GM19025 (cell line): ENCODE data around the gene UGT1A8.

ENCODE experiments used
- ATAC-seq: cut with Tn5 transposase; IDR thresholded peaks from one replicate; pipeline ENCODE4 v1.9.1; 2021; ENCODE audit warnings: mild to moderate bottlenecking, low read depth, moderate library complexity; ENCODE audit not compliant: unreplicated experiment

The UGT1A8 gene

DNA sequence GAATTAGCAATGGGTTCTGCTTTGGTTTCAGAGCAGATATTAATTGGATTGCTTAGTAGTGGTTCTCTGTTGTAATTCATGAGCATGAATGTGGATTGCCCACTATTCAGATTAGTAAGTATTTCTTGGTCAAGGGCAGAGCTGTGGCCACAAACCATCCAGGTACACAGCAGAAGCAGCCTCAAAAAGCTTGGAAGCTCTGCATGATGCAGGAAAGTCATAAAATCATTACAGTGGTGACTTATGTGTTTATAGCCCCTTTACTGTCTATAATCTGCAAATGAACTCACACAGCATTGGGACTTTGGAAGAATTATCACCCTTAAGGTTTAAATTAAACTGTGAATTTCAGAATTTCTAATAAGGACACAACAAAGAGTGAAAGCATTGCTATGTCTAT lies 140.7 kb downstream of the UGT1A8 start:
- no peak for ATAC-seq

DNA sequence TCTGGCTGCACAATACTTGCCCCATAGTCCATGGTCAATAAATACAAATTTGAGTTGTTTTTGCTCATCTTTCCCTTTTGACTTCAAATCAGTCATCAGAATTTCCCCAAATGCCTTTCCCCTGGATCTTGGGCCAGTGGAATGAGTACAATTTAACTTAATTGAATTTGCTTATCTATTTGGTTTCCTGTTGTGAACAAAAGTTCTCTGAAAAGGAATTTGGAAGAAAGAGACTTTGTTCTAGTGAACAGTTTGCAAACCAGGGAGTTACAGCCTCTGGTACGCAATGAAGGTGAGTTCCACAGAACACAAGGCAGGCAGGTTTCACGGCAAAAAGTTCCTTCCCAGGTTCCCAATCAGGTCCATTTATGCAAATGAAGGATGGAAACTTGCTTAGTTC lies 141.4 kb downstream of the UGT1A8 start:
- no peak for ATAC-seq

- ATAC-seq, result no peak
These were observed 142.6 kb downstream of the UGT1A8 start, which contains the start of gene UGT1A1 for GRCh38 chr2:233760043-233760442. TSS of gene UGT1A1 (plus strand) at chr2:233760270. CDS start at chr2:233760288, 18 bp downstream.

- ATAC-seq, result no peak
These were observed 143.8 kb downstream of the UGT1A8 start for GRCh38 chr2:233761040-233761769.

DNA sequence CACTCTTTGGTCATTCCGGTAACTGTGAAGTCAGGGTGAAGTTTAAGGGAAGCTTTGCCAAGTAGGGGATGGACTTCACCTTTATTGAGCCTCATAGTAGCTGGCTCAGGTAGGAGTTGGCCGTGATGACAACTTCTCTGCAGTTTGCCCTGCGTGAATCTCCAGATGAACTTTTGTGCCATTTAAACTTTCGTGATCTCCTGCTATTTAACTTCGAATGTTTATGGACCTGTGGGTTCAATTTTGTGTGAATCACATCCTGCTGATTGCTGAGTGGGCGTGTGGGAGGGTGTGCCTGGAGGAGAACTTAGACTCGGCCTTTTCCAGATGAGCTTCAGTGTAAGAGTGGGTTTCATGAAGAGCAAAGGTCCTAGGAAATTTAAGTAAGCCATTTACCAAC lies 146.8 kb downstream of the UGT1A8 start:
- no peak for ATAC-seq

DNA sequence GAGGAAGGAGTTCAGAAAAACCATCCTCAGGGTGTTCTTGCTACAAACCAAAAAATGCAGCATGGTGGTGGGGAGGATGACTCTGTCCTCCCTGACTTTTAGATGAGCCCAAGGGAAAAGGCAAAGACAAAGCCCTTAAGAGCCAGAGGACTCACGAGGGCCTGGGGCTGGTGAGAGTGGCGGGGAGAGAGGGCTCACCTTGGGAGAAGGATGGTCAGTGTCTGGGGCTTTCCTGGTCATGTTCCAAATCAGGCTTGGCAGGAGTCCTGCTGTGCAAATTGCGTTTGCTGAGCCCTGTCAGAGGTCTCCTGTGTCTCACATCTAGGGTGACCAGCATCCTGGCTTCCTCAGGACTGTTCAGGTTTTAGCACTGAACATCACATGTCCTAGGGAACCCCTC lies 147.3 kb downstream of the UGT1A8 start:
- ATAC-seq, result no peak

DNA sequence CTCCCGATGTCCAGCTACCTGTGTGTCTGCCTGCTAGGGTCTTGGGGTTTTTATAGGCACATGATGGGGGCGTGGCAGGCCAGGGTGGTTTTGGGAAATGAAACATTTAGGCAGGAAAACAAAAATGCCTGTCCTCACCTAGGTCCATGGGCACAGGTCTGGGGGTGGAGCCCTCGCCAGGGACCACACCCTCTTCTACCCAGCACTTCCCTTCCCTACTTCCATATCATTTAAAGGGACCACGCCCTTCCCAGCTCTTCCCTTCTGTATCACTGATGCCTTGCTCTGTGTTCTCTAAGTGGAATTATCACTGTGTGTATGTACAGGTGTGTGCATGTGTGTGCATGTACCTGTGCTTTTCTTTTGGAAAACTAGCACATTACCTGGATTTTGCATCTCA lies 149.0 kb downstream of the UGT1A8 start:
- ATAC-seq, result no peak

DNA sequence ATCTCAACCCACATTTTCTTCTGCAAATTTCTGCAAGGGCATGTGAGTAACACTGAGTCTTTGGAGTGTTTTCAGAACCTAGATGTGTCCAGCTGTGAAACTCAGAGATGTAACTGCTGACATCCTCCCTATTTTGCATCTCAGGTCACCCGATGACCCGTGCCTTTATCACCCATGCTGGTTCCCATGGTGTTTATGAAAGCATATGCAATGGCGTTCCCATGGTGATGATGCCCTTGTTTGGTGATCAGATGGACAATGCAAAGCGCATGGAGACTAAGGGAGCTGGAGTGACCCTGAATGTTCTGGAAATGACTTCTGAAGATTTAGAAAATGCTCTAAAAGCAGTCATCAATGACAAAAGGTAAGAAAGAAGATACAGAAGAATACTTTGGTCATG lies 150.6 kb downstream of the UGT1A8 start:
- ATAC-seq, result no peak

- no peak for ATAC-seq
These were observed 151.8 kb downstream of the UGT1A8 start for GRCh38 chr2:233769260-233769659.

GRCh38 chr2:233772153-233772552 lies 154.7 kb downstream of the UGT1A8 start:
- no peak for ATAC-seq

- ATAC-seq, result no peak
These were observed 155.2 kb downstream of the UGT1A8 start for GRCh38 chr2:233772583-233772982.

DNA sequence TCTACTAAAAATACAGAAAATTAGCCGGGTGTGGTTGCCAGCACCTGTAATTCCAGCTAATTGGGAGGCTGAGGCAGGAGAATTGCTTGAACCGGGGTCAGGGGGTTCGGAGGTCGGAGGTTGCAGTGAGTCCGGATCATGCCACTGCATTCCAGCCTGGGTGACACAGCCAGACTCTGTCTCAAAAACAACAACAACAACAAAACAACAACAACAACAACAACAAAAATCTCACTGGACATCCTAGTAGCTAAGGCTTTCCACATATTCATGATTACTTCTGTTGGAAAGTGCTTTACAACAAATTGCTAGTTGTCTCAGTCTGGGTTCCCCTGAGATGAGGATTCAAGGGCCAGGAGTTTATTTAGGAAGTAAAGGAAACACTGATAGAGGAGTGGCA lies 156.4 kb downstream of the UGT1A8 start:
- ATAC-seq, result no peak

DNA sequence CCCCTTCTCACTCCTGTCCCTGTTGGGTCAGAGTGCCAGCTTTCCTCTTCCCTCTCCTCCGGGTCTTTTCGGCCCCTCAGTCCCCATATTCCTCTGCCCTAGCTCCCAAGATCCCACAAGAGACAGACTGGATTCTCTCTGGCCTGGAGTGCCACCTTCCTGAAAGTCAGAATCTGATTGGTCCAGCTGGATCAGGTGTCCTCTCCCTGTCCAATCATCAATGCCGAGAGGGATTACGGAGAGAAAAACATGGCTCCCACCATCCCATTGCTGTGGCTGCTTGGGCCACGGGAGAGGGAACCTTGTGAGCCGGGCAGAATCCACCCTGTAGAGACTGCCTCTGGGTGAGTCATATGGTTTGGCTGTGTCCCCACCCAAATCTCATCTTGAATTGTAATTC lies 158.0 kb downstream of the UGT1A8 start:
- ATAC-seq, result no peak

DNA sequence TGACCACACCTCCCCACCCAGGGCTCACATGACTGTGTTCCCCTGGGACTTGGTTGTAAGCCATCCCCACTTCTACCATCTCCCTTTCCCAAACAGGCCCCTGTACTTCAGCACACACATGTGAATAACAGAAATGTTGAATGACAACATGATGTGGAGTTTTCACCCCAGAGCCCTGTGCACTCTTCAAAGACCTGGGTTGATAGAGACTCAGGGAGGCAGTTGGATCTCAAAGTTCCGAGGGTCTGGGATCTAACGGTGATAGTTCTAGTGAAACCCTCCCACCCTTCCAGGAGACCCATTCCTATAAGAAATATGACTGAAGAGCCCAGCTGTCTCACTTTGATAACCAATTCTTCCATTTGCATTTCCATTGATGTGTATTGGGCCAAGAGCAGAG lies 160.6 kb downstream of the UGT1A8 start, which contains the start of gene MROH2A:
MROH2A (plus strand) TSS at position 301 of the 400 bp plus-strand sequence. CDS start 1,029 bp downstream, outside the sequence.
- no peak for ATAC-seq

DNA sequence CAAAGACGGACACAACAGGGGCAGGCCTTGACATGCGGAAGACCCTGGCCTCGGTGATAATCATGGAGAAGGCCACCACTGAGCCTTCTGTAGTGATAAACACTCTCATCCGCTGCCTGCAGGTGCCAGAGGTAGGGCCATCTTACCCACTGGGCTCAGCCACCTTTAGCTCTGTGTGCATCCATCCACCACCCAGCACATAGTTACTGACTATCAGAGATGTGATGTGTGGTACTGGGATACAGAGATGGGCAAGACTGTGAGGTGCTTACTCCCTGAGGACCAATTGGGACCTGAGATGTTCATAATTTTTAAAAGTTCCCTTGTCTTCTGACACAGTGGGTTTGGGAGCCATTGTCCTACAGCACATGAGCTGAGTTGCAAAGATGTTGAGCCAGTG lies 162.3 kb downstream of the UGT1A8 start:
- ATAC-seq, result no peak

DNA sequence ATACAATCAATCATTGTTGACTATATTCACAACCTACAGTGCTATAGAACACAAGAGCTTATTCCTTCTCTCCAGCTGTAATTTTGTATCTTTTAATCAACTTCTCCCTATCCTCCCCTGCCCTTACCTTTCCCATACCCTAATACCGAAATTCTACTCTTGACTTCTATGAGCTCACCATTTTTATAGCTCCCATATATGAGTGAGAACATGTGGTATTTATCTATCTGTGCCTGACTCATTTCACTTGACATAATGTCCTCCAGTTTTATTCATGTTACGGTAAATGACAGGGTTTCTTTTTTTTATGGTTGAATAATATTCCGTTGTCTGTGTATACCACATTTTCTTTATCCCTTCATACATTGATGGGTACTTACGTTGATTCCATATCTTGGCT lies 163.3 kb downstream of the UGT1A8 start:
- ATAC-seq, result no peak

GRCh38 chr2:233789554-233789953 lies 172.1 kb downstream of the UGT1A8 start:
- no peak for ATAC-seq

- no peak for ATAC-seq
These were observed 173.9 kb downstream of the UGT1A8 start for GRCh38 chr2:233791151-233791882.

DNA sequence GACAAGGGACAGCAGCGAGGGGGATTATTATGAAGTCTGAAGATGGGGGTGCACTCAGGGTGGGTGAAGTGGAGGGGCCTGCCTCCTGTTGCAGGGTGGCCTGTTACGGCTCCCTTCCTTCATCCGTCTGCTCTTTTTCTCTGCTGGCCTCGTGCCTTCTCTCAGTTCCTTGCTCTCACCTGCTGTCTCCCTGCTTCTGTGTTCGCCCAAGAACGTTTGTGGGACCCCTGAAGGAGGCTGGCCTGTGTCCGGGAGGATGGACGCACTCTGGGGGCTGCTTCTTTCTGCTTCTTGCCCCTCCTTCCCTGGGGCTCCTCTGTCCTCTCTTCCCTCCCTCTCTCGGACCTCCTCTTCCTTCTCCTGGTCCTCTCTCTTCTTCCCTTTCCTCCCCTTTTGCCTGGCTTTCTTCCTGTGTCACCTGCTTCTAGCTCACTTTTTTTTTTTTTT lies 174.5 kb downstream of the UGT1A8 start:
- no peak for ATAC-seq

DNA sequence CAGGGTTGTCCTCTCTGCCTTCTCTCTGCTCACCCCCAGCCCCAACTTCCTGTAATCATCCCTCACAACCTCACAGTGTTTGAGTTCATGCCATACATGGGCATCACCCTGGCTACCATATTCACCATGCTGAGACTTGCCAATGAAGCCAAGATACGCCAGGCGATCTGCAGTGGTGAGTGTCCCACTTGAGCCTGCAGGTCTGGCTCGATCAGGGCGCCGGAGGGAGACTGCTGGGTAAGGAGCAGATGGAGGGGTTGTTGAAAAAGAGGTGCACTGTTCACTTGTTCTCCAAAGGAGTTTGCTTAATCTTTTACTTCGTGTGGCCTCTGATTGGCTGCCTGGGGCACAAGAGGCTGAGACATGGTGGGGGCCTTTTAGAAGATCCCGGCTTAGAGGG lies 175.3 kb downstream of the UGT1A8 start:
- ATAC-seq, result no peak

DNA sequence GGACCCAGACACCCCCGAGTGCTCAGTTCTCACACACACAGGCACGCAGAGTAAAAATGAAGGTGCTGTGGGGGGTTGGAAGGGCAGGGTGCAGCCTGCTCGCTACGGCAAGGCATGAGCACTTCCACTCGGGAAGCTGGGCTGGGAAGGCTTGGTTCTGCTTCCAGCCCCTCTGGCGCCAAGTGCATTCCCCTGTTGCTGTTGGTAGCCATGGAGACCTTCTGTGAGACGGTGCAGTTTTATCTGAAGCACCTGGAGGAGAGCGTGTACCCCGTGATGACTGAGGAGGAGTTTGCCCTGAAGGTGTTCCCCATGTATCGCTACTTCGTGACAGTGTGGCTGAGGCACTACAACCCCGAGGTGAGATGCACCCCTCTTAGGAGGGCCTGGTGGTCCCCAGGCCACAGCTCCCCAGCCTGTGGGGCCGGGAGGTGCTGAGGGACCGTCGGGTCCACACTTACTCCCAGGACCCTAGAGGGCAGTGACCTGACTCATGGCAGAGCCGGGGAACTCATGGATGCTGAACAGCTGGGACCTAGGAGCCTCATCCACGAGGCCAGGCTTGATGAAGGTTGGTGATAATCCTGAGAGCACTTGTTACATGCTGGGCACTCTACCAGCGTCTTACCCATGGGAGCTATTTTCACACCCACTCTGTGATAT lies 176.2 kb downstream of the UGT1A8 start:
- no peak for ATAC-seq
